NCI-H748 (cell line): ENCODE data around the gene RNF11.

ENCODE experiments used
- DNase-seq: peaks from one replicate; lab custom pipeline; 2025; ENCODE audit not compliant: unreplicated experiment; lab: John Stamatoyannopoulos, UW

RNF11 gene

DNA sequence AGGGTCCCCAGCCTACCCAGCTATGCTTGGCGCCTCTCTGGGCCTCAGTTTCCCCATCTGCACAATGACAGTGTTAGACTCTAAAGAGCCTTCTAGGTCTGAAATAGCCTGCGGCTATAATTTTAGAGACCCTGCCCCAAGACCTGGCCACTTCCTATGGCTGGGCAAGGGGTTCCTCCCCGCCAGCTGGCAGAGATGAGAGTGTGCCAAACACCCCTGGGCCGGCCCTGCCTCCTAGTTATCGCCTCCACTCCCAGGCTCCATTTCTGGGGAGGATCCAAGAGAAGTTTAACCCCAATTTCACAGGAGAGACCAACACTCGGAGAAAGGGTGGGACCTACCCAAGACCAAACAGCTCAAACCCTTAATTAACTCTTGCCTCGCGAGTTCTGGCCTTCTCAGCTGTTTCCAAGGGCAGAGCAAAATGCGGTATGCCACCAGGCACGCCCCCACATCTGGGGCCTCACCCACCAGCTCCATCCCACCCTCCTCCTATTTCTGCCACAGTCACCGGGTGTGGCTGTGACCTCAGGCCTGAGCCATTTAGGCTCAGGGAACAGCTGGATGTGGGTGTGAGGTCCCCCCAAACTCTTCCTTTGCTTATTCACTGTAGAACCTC, 58.6 kb downstream of the RNF11 start:
- DNase-seq = no peak

DNA sequence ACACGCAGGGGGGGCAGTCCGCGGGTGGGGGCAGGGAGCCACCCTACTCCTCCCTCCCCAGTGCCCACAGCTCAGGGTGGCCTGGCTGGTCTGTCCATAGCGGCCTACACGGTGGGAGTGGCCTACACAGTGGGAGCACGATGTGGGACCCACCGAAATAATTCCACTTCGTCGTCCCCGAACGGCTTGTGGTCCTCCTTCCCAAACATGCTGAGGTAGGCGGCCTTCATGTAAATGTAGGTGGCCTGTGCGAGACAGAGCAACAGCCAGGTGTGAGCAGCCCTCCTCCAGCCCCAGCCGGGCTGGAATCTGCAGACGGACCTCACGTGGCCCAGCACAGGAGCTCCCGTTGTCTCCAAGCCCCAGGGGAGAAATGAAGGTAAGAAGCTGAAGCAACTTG, 59.9 kb downstream of the RNF11 start:
- DNase-seq = no peak

- DNase-seq = peak; percentile 86
Observed at GRCh38 chr1:51296383-51297357, 60.6 kb downstream of the RNF11 start.

GRCh38 chr1:51297401-51298321, 61.6 kb downstream of the RNF11 start:
- DNase-seq = no peak

- no peak for DNase-seq
Observed at GRCh38 chr1:51298322-51298705, 62.2 kb downstream of the RNF11 start.

GRCh38 chr1:51299185-51299885, 63.3 kb downstream of the RNF11 start:
- no peak for DNase-seq

DNA sequence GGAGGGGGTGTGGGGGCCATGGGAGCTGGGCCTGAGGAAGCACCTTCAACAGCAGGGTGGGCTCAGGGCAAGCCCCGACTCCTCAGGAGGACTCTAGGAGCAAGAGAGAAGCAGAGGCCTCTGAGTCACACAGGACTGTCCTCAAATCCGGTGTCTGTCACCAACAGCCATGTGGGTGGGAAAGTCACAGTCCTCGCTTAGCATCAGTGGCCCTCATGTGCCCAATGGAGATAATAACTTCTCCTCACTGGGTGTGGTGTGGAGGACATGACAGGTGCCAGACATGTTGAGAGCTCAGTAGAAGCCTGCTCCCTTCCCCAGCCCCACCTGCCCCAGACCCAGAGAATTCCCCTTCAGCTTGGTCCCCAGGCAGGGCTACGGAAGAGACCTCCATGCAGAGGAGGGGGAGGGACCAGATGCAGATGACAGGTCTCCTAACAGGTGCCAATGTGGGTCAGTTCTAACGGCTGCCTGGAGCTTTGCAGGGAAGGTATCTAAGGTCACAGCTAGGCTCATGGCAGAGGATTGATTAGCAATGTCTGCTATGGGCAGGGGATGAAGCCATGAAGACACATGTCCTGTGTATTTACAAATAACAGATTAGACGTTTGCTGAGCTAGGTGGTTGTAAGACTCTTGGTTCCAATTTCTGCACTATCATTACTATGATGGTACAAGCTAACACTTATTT, 64.1 kb downstream of the RNF11 start:
- DNase-seq = no peak

- no peak for DNase-seq
Observed at GRCh38 chr1:51301152-51301843, 65.2 kb downstream of the RNF11 start.

GRCh38 chr1:51301844-51302162, 65.7 kb downstream of the RNF11 start:
- no peak for DNase-seq

- no peak for DNase-seq
Observed at GRCh38 chr1:51302270-51302669, 66.2 kb downstream of the RNF11 start.

GRCh38 chr1:51302746-51303145, 66.7 kb downstream of the RNF11 start:
- no peak for DNase-seq

GRCh38 chr1:51303315-51303714, 67.2 kb downstream of the RNF11 start:
- no peak for DNase-seq

GRCh38 chr1:51303751-51304251, 67.7 kb downstream of the RNF11 start:
- DNase-seq = no peak

DNA sequence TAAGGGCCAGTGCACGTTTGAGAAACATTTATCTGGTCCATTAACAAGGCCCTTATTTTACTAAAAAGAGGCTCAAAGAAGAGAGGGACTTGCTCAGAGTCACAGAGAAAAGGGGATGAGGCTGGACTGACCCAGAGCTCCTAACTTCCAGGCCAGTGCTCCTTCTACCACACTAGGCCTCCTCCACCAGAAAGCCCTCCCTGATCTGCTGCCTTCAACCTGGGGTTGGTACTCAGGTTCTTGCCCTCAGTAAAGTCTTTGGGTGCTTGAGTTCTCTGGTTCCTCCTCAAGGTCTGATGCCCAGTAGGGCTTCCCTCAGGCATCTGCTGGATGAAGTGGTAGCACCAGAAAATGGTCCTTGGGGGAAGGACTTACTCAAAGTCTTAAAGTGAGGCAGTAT, 68.3 kb downstream of the RNF11 start:
- no peak for DNase-seq

- DNase-seq = no peak
Observed at GRCh38 chr1:51305371-51305823, 69.3 kb downstream of the RNF11 start.

- DNase-seq = no peak
Observed at GRCh38 chr1:51306950-51307349, 70.9 kb downstream of the RNF11 start.

- DNase-seq = no peak
Observed at GRCh38 chr1:51308636-51309035, 72.6 kb downstream of the RNF11 start.

- no peak for DNase-seq
Observed at GRCh38 chr1:51309291-51309690, 73.2 kb downstream of the RNF11 start.

DNA sequence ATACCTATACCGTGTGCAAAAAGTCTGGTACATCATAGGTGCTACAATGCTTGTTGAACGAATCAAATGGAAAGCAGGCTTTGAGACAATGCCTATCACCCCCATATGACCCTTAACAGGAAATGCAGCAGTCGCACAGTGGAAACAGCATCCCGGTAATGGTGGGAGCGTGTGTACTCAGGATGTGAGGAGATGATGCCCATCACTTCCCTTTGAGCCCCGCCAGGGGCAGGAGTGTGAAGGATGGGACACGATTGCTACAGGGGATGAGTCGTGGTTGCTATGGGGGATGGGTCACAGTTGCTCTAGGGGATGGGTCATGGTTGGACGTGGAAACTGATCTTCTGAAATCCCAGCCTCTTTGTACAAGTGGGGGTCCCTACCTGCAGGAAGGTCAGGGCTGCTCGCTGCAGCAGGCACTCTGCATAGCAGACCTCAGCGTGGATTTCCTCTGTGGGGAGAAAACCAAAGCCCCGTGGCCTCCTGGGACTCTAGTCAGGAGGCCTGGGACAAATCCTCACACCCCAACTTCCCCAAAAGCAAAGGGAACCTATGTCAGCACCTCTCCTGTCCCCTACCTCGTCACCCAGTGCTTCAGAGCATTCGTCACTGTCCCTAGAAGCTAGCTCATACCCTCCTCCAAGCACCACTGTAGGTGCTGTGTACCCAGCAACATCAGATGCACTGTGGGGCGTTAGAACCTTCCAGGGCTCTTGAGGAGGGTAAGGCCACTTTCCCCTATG, 75.0 kb downstream of the RNF11 start:
- no peak for DNase-seq
